Erythroblast (primary cell): Measurements from ENCODE around the gene KHDC4.

ENCODE experiments used
- GATA1 ChIP-seq: IDR thresholded peaks from 2 replicates; pipeline ENCODE4 v1.6.1; 2011; ENCODE audit warnings: low read depth, mild to moderate bottlenecking, control low read depth, low read length, moderate library complexity
- POLR2A ChIP-seq: IDR thresholded peaks from 2 replicates; pipeline ENCODE4 v1.6.1; 2011; ENCODE audit warnings: mild to moderate bottlenecking, low read length

GRCh38 chr1:155971910-155972809 is 37.9 kb upstream of the KHDC4 start:
- TF ChIP-seq POLR2A (no peak), GATA1 (no peak)
